H1 (cell line): ENCODE data around the gene ZBTB46. TPM values are rescaled to one million over a fixed set of nuclear protein-coding genes. Genes with fewer than 3 reads are reported as not detected.

Experiments used
- polyA plus RNA-seq, 7 experiments: library from polyadenylated mRNA; depleted of rRNA in 3 of 7; stranded (reverse) in 5 of 7; unstranded in 2 of 7; fragments of >200 nt in 5 of 7; fragments of 200-250 nt in 2 of 7; gene quantifications; 1 replicate in 5 of 7; 2 replicates in 1 of 7; 4 replicates in 1 of 7; pipeline versions ENCODE4 v1.2.1 to v1.2.3, GENCODE V29; 2011 to 2013; ENCODE audit warnings: missing spikeins in 2 of 7, mixed read lengths in 2 of 7
- total RNA-seq: library from RNA; stranded (reverse); fragmentation: NEBNext Ultra II Directional; extraction: Animal tissue kit (Norgen Biotek cat#: 25700); gene quantifications from 2 replicates; pipeline ENCODE4 v1.2.1, GENCODE V29; 2021
- TF ChIP-seq, protein P1 (sequence below), 3 experiments: IDR thresholded peaks; 1 replicate in 2 of 3; 2 replicates in 1 of 3; pipeline versions ENCODE4 v1.5.1 to v1.6.1; 2011; ENCODE audit warnings: low read length in 3 of 3, mild to moderate bottlenecking in 3 of 3, inconsistent platforms in 2 of 3, low read depth in 1 of 3, moderate library complexity in 1 of 3; ENCODE audit not compliant: insufficient read depth in 1 of 3; ENCODE audit errors: control extremely low read depth in 1 of 3

Gene ZBTB46
- total and polyA plus RNA-seq, 2 of the 8 experiments (the other 6 are each of a cell fraction or from before 2014, with no cell fraction given): 6.4 to 22.4 TPM

- TF ChIP-seq, protein P1, sequence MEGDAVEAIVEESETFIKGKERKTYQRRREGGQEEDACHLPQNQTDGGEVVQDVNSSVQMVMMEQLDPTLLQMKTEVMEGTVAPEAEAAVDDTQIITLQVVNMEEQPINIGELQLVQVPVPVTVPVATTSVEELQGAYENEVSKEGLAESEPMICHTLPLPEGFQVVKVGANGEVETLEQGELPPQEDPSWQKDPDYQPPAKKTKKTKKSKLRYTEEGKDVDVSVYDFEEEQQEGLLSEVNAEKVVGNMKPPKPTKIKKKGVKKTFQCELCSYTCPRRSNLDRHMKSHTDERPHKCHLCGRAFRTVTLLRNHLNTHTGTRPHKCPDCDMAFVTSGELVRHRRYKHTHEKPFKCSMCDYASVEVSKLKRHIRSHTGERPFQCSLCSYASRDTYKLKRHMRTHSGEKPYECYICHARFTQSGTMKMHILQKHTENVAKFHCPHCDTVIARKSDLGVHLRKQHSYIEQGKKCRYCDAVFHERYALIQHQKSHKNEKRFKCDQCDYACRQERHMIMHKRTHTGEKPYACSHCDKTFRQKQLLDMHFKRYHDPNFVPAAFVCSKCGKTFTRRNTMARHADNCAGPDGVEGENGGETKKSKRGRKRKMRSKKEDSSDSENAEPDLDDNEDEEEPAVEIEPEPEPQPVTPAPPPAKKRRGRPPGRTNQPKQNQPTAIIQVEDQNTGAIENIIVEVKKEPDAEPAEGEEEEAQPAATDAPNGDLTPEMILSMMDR (IDR thresholded peaks at IDR 0.05; ENCODE audit: control extremely low read depth in 1 of 3, insufficient read depth in 1 of 3, low read depth in 1 of 3, low read length in 3 of 3): no peak
Observed at GRCh38 chr20:63811491-63811875, 19.6 kb downstream of the ZBTB46 start (continued).
